ENCODE data around the gene PRKAR2B. TPM values are rescaled to one million over a fixed set of nuclear protein-coding genes. Genes with fewer than 3 reads are reported as not detected.

PRKAR2B gene
- total and polyA plus RNA-seq, 4 donors, result 0.88 to 41.8 (median 1.6) TPM

- TF ChIP-seq ZBTB33 (IDR thresholded peaks at IDR 0.05) (no peak), YY1 (IDR thresholded peaks at IDR 0.05) (no peak)
Observed at GRCh38 chr7:107002126-107002525, 42.4 kb upstream of the PRKAR2B start (continued).

- 78% methylated on average over 3 of the region's 3 CpGs for WGBS
- Histone ChIP-seq H3K4me1 (ENCODE audit: control insufficient read depth in 4 of 4, insufficient read depth in 4 of 4, low read length in 3 of 4) (no peaks in the 10 kb centered on the region), H3K9ac (ENCODE audit: low read depth in 1 of 2, low read length in 2 of 2) (no peak overlapping the region), H3K9me3 (ENCODE audit: control insufficient read depth in 4 of 4, low read length in 3 of 4) (no peaks in the 10 kb centered on the region), H3K27me3 (ENCODE audit: control insufficient read depth in 4 of 4, insufficient read depth in 4 of 4, low read length in 3 of 4) (no peaks in the 10 kb centered on the region), H3K36me3 (ENCODE audit: control insufficient read depth in 4 of 4, insufficient read depth in 3 of 4, low read depth in 1 of 4, low read length in 3 of 4) (no peaks in the 10 kb centered on the region), H3K27ac (ENCODE audit: low read depth in 1 of 2, low read length in 2 of 2) (no peak overlapping the region), H3K4me3 (ENCODE audit: low read depth in 1 of 3, low read length in 3 of 3) (no peak overlapping the region)
- no peak for DNase-seq (ENCODE audit: low spot score)
- no peak for TF ChIP-seq YY1 (IDR thresholded peaks at IDR 0.05)
- no peak for TF ChIP-seq RAD21 (IDR thresholded peaks at IDR 0.05)
Observed at GRCh38 chr7:107002529-107002998, 41.9 kb upstream of the PRKAR2B start.

GRCh38 chr7:107007007-107007891 lies 37.3 kb upstream of the PRKAR2B start:
- Histone ChIP-seq H3K4me1 (ENCODE audit: control insufficient read depth in 4 of 4, insufficient read depth in 4 of 4, low read length in 3 of 4) (no peaks in the 10 kb centered on the region), H3K9me3 (ENCODE audit: control insufficient read depth in 4 of 4, low read length in 3 of 4) (no peaks in the 10 kb centered on the region), H3K27ac (ENCODE audit: low read depth in 1 of 2, low read length in 2 of 2) (no peak overlapping the region), H3K9ac (ENCODE audit: low read depth in 1 of 2, low read length in 2 of 2) (no peak overlapping the region), H3K36me3 (ENCODE audit: control insufficient read depth in 4 of 4, insufficient read depth in 3 of 4, low read depth in 1 of 4, low read length in 3 of 4) (no peaks in the 10 kb centered on the region), H3K27me3 (ENCODE audit: control insufficient read depth in 4 of 4, insufficient read depth in 4 of 4, low read length in 3 of 4) (no peaks in the 10 kb centered on the region), H3K4me3 (ENCODE audit: low read depth in 1 of 3, low read length in 3 of 3) (no peak overlapping the region)
- peak; percentile 65 for DNase-seq (ENCODE audit: low spot score)
- TF ChIP-seq ZBTB33 (IDR thresholded peaks at IDR 0.05) (no peak), SP1 (IDR thresholded peaks at IDR 0.05) (no peak), MAX (IDR thresholded peaks at IDR 0.05) (no peak), RXRA (IDR thresholded peaks at IDR 0.05) (no peak)
- 68% methylated on average over 6 of the region's 6 CpGs for WGBS

GRCh38 chr7:107007892-107008287 lies 36.6 kb upstream of the PRKAR2B start:
- WGBS, result 44% methylated on average over 2 of the region's 2 CpGs
- no peak overlapping the region for H3K27ac ChIP-seq (ENCODE audit: low read depth in 1 of 2, low read length in 2 of 2)
- H3K9ac ChIP-seq (ENCODE audit: low read depth in 1 of 2, low read length in 2 of 2), result no peak overlapping the region
- H3K36me3 ChIP-seq (ENCODE audit: control insufficient read depth in 4 of 4, insufficient read depth in 3 of 4, low read depth in 1 of 4, low read length in 3 of 4), result no peaks in the 10 kb centered on the region
- H3K4me1 ChIP-seq (ENCODE audit: control insufficient read depth in 4 of 4, insufficient read depth in 4 of 4, low read length in 3 of 4), result no peaks in the 10 kb centered on the region
- H3K9me3 ChIP-seq (ENCODE audit: control insufficient read depth in 4 of 4, low read length in 3 of 4), result no peaks in the 10 kb centered on the region
- DNase-seq (ENCODE audit: low spot score), result no peak
- H3K27me3 ChIP-seq (ENCODE audit: control insufficient read depth in 4 of 4, insufficient read depth in 4 of 4, low read length in 3 of 4), result no peaks in the 10 kb centered on the region
- no peak overlapping the region for H3K4me3 ChIP-seq (ENCODE audit: low read depth in 1 of 3, low read length in 3 of 3)
- TF ChIP-seq RXRA (IDR thresholded peaks at IDR 0.05) (no peak), NR2F2 (IDR thresholded peaks at IDR 0.05) (no peak), ZBTB33 (IDR thresholded peaks at IDR 0.05) (no peak), GABPA (IDR thresholded peaks at IDR 0.05 in 1 of 2, conservative IDR thresholded peaks at IDR 0.05 in 1 of 2) (no peak), REST (IDR thresholded peaks at IDR 0.05) (no peak), FOXA1 (IDR thresholded peaks at IDR 0.05) (no peak), EGR1 (IDR thresholded peaks at IDR 0.05; ENCODE audit: low read depth in 2 of 2) (no peak), YY1 (IDR thresholded peaks at IDR 0.05) (no peak), HNF4A (conservative IDR thresholded peaks at IDR 0.05) (no peak)
